DOHH2 (cell line): ENCODE results near the gene LRPAP1.
"Not testable (repeated sequence)": the region's sequence is repeated elsewhere in the genome, so short reads cannot be mapped to it uniquely, and the experiment has no call there.

Source experiments
- EZH2phosphoT487 ChIP-seq: fragments of 200-600 bp; sonication (generic); IDR thresholded peaks from 2 replicates; pipeline ENCODE4 v1.6.1; 2017; ENCODE audit warnings: borderline replicate concordance, mild to moderate bottlenecking, antibody characterized with exemption, low read length, moderate library complexity, mixed read lengths
- TF ChIP-seq, protein P1 (sequence below): fragments of 200-600 bp; sonication (generic); IDR thresholded peaks from one replicate; pipeline ENCODE4 v1.5.1; 2014; ENCODE audit warnings: antibody characterized with exemption, mild to moderate bottlenecking, low read depth, low read length; ENCODE audit not compliant: poor library complexity, severe bottlenecking

DNA sequence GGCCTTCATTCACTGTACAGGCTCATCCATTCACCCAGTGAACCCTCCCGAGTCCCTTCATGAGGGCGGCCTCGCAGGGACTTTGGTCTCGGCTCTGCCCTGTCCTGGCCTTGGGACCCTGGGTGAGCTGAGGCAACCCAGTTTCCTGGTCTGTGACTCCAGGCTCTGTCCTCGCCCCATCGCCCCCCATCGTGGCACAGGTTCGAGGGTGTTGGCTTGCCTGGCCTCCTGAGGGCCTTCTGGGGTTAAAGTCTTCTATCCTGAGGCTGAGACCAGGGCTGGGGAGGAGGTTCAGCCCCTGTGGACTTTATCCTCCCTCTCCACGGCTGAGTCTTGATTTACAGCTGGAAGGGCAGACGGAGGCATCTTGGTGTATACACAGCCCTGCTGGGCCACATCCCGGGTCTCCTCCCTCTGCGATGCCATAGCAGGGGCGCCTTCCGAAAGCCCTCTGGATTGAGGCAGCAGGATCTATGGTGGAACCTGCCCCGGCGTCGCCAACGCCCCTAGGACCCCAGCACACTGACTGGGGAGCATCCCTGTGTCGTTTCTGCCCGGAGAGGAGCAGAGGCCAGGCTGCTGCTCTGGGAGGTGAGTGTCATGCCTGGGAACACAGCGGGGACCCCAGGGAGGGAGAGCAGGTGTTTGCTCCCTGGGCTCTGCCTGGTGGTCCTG lies 44.4 kb upstream of the LRPAP1 start:
- TF ChIP-seq, protein P1, sequence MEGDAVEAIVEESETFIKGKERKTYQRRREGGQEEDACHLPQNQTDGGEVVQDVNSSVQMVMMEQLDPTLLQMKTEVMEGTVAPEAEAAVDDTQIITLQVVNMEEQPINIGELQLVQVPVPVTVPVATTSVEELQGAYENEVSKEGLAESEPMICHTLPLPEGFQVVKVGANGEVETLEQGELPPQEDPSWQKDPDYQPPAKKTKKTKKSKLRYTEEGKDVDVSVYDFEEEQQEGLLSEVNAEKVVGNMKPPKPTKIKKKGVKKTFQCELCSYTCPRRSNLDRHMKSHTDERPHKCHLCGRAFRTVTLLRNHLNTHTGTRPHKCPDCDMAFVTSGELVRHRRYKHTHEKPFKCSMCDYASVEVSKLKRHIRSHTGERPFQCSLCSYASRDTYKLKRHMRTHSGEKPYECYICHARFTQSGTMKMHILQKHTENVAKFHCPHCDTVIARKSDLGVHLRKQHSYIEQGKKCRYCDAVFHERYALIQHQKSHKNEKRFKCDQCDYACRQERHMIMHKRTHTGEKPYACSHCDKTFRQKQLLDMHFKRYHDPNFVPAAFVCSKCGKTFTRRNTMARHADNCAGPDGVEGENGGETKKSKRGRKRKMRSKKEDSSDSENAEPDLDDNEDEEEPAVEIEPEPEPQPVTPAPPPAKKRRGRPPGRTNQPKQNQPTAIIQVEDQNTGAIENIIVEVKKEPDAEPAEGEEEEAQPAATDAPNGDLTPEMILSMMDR = not testable (repeated sequence)
- not testable (repeated sequence) for TF ChIP-seq EZH2phosphoT487
